ENCODE measurements around the gene STAP1.

STAP1 gene

DNA sequence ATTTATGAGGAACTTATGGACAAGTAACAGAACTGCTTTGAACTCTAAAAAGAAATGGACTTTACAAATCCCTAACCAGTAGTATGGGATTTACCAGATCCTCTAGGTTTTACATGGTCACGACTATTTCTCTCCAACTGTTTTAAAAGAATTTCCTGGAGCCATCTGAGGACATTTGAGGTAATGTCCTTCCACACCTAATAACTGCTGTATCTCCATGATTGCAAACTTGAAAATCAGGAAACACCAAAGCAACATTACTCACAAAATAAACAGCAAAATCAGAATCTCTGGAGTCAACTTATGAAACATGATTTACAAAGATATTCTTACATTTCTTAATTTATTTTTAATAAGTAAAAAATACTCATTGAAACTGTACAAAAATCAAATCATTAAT is 58.0 kb downstream of the STAP1 start:
- TF ChIP-seq CREB1 (IDR thresholded peaks at IDR 0.05; ENCODE audit: low read depth) (no peak), EGR1 (IDR thresholded peaks at IDR 0.05) (no peak), NFIC (IDR thresholded peaks at IDR 0.05) (no peak), RAD21 (IDR thresholded peaks at IDR 0.05; ENCODE audit: low read depth) (no peak), YY1 (IDR thresholded peaks at IDR 0.05; ENCODE audit: low read depth) (no peak), EP300 (IDR thresholded peaks at IDR 0.05; ENCODE audit: borderline replicate concordance) (no peak), FOXM1 (IDR thresholded peaks at IDR 0.05; ENCODE audit: borderline replicate concordance, low read depth) (no peak), TAF1 (IDR thresholded peaks at IDR 0.05; ENCODE audit: low read depth) (no peak)
- TF ChIP-seq, protein P1, sequence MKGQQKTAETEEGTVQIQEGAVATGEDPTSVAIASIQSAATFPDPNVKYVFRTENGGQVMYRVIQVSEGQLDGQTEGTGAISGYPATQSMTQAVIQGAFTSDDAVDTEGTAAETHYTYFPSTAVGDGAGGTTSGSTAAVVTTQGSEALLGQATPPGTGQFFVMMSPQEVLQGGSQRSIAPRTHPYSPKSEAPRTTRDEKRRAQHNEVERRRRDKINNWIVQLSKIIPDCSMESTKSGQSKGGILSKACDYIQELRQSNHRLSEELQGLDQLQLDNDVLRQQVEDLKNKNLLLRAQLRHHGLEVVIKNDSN (IDR thresholded peaks at IDR 0.05): no peak
- TF ChIP-seq, protein P2, sequence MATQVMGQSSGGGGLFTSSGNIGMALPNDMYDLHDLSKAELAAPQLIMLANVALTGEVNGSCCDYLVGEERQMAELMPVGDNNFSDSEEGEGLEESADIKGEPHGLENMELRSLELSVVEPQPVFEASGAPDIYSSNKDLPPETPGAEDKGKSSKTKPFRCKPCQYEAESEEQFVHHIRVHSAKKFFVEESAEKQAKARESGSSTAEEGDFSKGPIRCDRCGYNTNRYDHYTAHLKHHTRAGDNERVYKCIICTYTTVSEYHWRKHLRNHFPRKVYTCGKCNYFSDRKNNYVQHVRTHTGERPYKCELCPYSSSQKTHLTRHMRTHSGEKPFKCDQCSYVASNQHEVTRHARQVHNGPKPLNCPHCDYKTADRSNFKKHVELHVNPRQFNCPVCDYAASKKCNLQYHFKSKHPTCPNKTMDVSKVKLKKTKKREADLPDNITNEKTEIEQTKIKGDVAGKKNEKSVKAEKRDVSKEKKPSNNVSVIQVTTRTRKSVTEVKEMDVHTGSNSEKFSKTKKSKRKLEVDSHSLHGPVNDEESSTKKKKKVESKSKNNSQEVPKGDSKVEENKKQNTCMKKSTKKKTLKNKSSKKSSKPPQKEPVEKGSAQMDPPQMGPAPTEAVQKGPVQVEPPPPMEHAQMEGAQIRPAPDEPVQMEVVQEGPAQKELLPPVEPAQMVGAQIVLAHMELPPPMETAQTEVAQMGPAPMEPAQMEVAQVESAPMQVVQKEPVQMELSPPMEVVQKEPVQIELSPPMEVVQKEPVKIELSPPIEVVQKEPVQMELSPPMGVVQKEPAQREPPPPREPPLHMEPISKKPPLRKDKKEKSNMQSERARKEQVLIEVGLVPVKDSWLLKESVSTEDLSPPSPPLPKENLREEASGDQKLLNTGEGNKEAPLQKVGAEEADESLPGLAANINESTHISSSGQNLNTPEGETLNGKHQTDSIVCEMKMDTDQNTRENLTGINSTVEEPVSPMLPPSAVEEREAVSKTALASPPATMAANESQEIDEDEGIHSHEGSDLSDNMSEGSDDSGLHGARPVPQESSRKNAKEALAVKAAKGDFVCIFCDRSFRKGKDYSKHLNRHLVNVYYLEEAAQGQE (IDR thresholded peaks at IDR 0.05; ENCODE audit: low read depth): no peak
- TF ChIP-seq, protein P3, sequence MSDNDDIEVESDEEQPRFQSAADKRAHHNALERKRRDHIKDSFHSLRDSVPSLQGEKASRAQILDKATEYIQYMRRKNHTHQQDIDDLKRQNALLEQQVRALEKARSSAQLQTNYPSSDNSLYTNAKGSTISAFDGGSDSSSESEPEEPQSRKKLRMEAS (IDR thresholded peaks at IDR 0.05): no peak

DNA sequence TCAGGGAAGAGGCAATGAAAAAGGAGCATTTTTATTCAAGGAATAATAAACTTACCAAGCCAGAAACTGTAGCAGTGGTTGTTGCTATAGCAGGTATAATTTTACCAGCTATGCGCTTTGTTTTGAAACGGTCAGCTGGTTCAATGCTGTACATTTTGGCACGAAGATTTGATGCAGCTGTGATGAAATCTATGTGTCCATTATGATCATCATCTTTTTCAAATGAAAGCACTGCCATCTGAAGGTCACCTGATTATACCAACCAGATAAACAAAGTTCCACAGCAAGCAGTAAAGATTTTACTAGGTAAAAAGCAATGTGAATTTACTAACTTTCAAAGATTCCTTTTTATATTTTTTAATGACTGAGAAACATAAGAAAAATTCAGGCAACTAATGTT is 66.4 kb downstream of the STAP1 start:
- TF ChIP-seq TEAD4 (IDR thresholded peaks at IDR 0.05) (no peak), CEBPB (IDR thresholded peaks at IDR 0.05) (no peak), YY1 (IDR thresholded peaks at IDR 0.05; ENCODE audit: low read depth) (no peak), NFIC (IDR thresholded peaks at IDR 0.05) (no peak), CREB1 (IDR thresholded peaks at IDR 0.05; ENCODE audit: low read depth) (no peak), RAD21 (IDR thresholded peaks at IDR 0.05; ENCODE audit: low read depth) (no peak), ZBTB7A (IDR thresholded peaks at IDR 0.05; ENCODE audit: low read depth) (no peak), TAF1 (IDR thresholded peaks at IDR 0.05; ENCODE audit: low read depth) (no peak), EGR1 (IDR thresholded peaks at IDR 0.05) (no peak)
- TF ChIP-seq, protein P1 (IDR thresholded peaks at IDR 0.05): no peak

DNA sequence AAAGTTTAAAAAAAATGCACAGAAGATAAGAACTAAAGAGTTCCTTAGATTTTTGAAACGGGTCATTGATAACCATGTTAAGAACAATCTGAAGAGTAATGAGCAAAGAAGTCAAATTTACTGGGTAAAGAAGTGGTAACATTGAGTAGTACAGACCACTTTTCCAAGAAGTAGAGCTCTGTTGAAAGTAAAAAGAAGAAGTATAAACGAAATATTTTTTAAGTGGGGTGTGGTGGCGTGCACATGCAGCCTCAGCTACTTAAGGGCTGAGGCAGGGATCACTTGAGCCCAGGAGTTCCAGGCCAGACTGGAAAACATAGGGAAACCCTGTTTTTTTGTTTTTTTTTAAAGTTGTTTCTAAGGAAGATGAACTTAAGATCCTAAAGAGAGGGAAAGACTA is 74.0 kb downstream of the STAP1 start:
- no peak for TF ChIP-seq YY1 (IDR thresholded peaks at IDR 0.05; ENCODE audit: low read depth)
- TF ChIP-seq TEAD4 (IDR thresholded peaks at IDR 0.05): no peak
- TF ChIP-seq TAF1 (IDR thresholded peaks at IDR 0.05; ENCODE audit: low read depth): no peak
- no peak for TF ChIP-seq ZBTB7A (IDR thresholded peaks at IDR 0.05; ENCODE audit: low read depth)
- TF ChIP-seq RAD21 (IDR thresholded peaks at IDR 0.05; ENCODE audit: low read depth): no peak
- TF ChIP-seq, protein P3 (IDR thresholded peaks at IDR 0.05): no peak
- TF ChIP-seq, protein P1 (IDR thresholded peaks at IDR 0.05): no peak
- no peak for TF ChIP-seq CEBPB (IDR thresholded peaks at IDR 0.05)
- TF ChIP-seq FOXM1 (IDR thresholded peaks at IDR 0.05; ENCODE audit: borderline replicate concordance, low read depth): no peak
- TF ChIP-seq CREB1 (IDR thresholded peaks at IDR 0.05; ENCODE audit: low read depth): no peak
- TF ChIP-seq EGR1 (IDR thresholded peaks at IDR 0.05): no peak
- TF ChIP-seq TCF12 (IDR thresholded peaks at IDR 0.05; ENCODE audit: low read depth): no peak
- TF ChIP-seq EP300 (IDR thresholded peaks at IDR 0.05; ENCODE audit: borderline replicate concordance): no peak
- no peak for TF ChIP-seq NFIC (IDR thresholded peaks at IDR 0.05)
- TF ChIP-seq, protein P2 (IDR thresholded peaks at IDR 0.05; ENCODE audit: low read depth): no peak

DNA sequence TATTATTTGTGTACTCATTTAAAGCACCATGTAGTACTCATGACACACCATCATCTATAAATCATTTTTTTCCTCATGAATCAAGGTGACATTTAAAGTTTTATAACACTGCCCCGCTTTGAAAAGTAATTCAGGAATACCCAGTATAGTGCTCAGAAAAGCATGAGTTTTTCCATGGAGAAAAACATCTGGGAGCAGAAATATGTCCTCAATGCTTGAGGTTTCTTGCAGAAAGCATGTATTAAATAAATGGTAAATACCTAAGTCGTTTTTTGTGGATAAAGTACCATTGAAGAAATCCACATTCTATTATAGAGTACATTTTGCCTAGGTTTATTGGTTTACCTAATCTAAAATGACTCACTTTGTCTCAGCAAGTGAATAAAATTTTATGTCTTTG is 76.2 kb downstream of the STAP1 start:
- TF ChIP-seq CREB1 (IDR thresholded peaks at IDR 0.05; ENCODE audit: low read depth): no peak
- TF ChIP-seq, protein P2 (IDR thresholded peaks at IDR 0.05; ENCODE audit: low read depth): no peak
- no peak for TF ChIP-seq TAF1 (IDR thresholded peaks at IDR 0.05; ENCODE audit: low read depth)
- TF ChIP-seq TCF12 (IDR thresholded peaks at IDR 0.05; ENCODE audit: low read depth): no peak
- no peak for TF ChIP-seq TEAD4 (IDR thresholded peaks at IDR 0.05)
- TF ChIP-seq EP300 (IDR thresholded peaks at IDR 0.05; ENCODE audit: borderline replicate concordance): no peak
- TF ChIP-seq, protein P3 (IDR thresholded peaks at IDR 0.05): no peak
- no peak for TF ChIP-seq CEBPB (IDR thresholded peaks at IDR 0.05)
- TF ChIP-seq FOXM1 (IDR thresholded peaks at IDR 0.05; ENCODE audit: borderline replicate concordance, low read depth): no peak
- TF ChIP-seq EGR1 (IDR thresholded peaks at IDR 0.05): no peak
- TF ChIP-seq NFIC (IDR thresholded peaks at IDR 0.05): no peak
- TF ChIP-seq, protein P1 (IDR thresholded peaks at IDR 0.05): no peak
- no peak for TF ChIP-seq YY1 (IDR thresholded peaks at IDR 0.05; ENCODE audit: low read depth)
- TF ChIP-seq ZBTB7A (IDR thresholded peaks at IDR 0.05; ENCODE audit: low read depth): no peak
- no peak for TF ChIP-seq RAD21 (IDR thresholded peaks at IDR 0.05; ENCODE audit: low read depth)

Measured in Ishikawa (cell line).